LHCN-M2 (cell line): ENCODE measurements around the gene KRT6A. TPM values are rescaled to one million over a fixed set of nuclear protein-coding genes. Genes with fewer than 3 reads are reported as not detected.

Source experiments
- total RNA-seq: library from RNA; depleted of rRNA; stranded (reverse); fragments of >200 nt; gene quantifications from 2 replicates; pipeline ENCODE4 v1.2.3, GENCODE V29; 2014; rRNA removed

KRT6A gene
- total RNA-seq, 1 experiment from 2014 or later, result not detected

Other genes with a start within 250 kb of the KRT6A start
- gene KRT86, start 218.6 kb downstream of the KRT6A start, total RNA-seq, result 0.06 TPM in 1 of 2 replicates, not detected in the other
- 0.11 and 1.2 TPM in 2 replicates for gene KRT81, start 201.7 kb downstream of the KRT6A start, total RNA-seq
- gene KRT83, start 171.9 kb downstream of the KRT6A start, total RNA-seq, result not detected in 2 replicates
- gene KRT85, start 125.8 kb downstream of the KRT6A start, total RNA-seq, result not detected in 2 replicates
- not detected in 2 replicates for gene KRT84, start 107.6 kb downstream of the KRT6A start, total RNA-seq
- gene KRT82, start 86.9 kb downstream of the KRT6A start, total RNA-seq, result not detected in 2 replicates
- gene KRT75, start 58.9 kb downstream of the KRT6A start, total RNA-seq, result not detected in 2 replicates
- gene KRT6B, start 41.1 kb downstream of the KRT6A start, total RNA-seq, result not detected in 2 replicates
- not detected in 2 replicates for gene KRT6C, start 19.5 kb downstream of the KRT6A start, total RNA-seq
- gene KRT5, start 27.1 kb upstream of the KRT6A start, total RNA-seq, result not detected in 2 replicates
- not detected in 2 replicates for gene KRT71, start 59.9 kb upstream of the KRT6A start, total RNA-seq
- gene KRT74, start 80.6 kb upstream of the KRT6A start, total RNA-seq, result not detected in 2 replicates
- not detected in 2 replicates for gene KRT72, start 108.2 kb upstream of the KRT6A start, total RNA-seq
- gene KRT73, start 125.3 kb upstream of the KRT6A start, total RNA-seq, result not detected in 2 replicates
- not detected in 2 replicates for gene KRT2, start 159.0 kb upstream of the KRT6A start, total RNA-seq
- gene KRT1, start 187.2 kb upstream of the KRT6A start, total RNA-seq, result not detected in 2 replicates
- gene KRT77, start 210.3 kb upstream of the KRT6A start, total RNA-seq, result not detected in 2 replicates